ENCODE measurements around the gene IL21.
"Not testable (repeated sequence)": the region's sequence is repeated elsewhere in the genome, so short reads cannot be mapped to it uniquely, and the experiment has no call there.

Gene IL21

GRCh38 chr4:122584519-122584918, 36.3 kb downstream of the IL21 start:
- Histone ChIP-seq H3K27me3 (replicated peaks; ENCODE audit: control insufficient read depth, insufficient read depth, low read length, poor library complexity, severe bottlenecking) (no peaks in the 10 kb centered on the region), H3K4me3 (ENCODE audit: insufficient read depth, low read depth, low read length, poor library complexity, severe bottlenecking) (no peak overlapping the region)
- DNase-seq, result no peak

GRCh38 chr4:122583906-122584305, 37.0 kb downstream of the IL21 start:
- Histone ChIP-seq H3K4me1 (ENCODE audit: control insufficient read depth, insufficient read depth, low read length, poor library complexity, severe bottlenecking) (peaks cover 7% of the 10 kb centered on the region), H3K9me3 (ENCODE audit: control insufficient read depth, low read length) (no peaks in the 10 kb centered on the region), H3K27me3 (replicated peaks; ENCODE audit: control insufficient read depth, insufficient read depth, low read length, poor library complexity, severe bottlenecking) (no peaks in the 10 kb centered on the region), H3K27ac (ENCODE audit: insufficient read depth, low read length, poor library complexity, severe bottlenecking) (no peak overlapping the region), H3K36me3 (ENCODE audit: control insufficient read depth, insufficient read depth, low read length) (no peaks in the 10 kb centered on the region), H3K4me3 (ENCODE audit: insufficient read depth, low read depth, low read length, poor library complexity, severe bottlenecking) (no peak overlapping the region)
- no peak for DNase-seq

More at GRCh38 chr4:122584519-122584918, 36.3 kb downstream of the IL21 start:
- Histone ChIP-seq H3K36me3 (ENCODE audit: control insufficient read depth, insufficient read depth, low read length) (no peaks in the 10 kb centered on the region), H3K27ac (ENCODE audit: insufficient read depth, low read length, poor library complexity, severe bottlenecking) (no peak overlapping the region), H3K9me3 (ENCODE audit: control insufficient read depth, low read length) (no peaks in the 10 kb centered on the region), H3K4me1 (ENCODE audit: control insufficient read depth, insufficient read depth, low read length, poor library complexity, severe bottlenecking) (peaks cover under 1% of the 10 kb centered on the region)

GRCh38 chr4:122577808-122578781, 42.8 kb downstream of the IL21 start:
- Histone ChIP-seq H3K4me1 (ENCODE audit: control insufficient read depth, insufficient read depth, low read length, poor library complexity, severe bottlenecking) (peaks cover 20% of the 10 kb centered on the region), H3K9me3 (ENCODE audit: control insufficient read depth, low read length) (no peaks in the 10 kb centered on the region), H3K27ac (ENCODE audit: insufficient read depth, low read length, poor library complexity, severe bottlenecking) (peak overlapping the region; percentile 71), H3K4me3 (ENCODE audit: insufficient read depth, low read depth, low read length, poor library complexity, severe bottlenecking) (peak overlapping the region; percentile 7), H3K27me3 (replicated peaks; ENCODE audit: control insufficient read depth, insufficient read depth, low read length, poor library complexity, severe bottlenecking) (no peaks in the 10 kb centered on the region), H3K36me3 (ENCODE audit: control insufficient read depth, insufficient read depth, low read length) (no peaks in the 10 kb centered on the region)
- peak; percentile 48 to 74 (median 48) for DNase-seq

- DNase-seq, result no peak
- no peak overlapping the region for H3K27ac ChIP-seq (ENCODE audit: insufficient read depth, low read length, poor library complexity, severe bottlenecking)
Measured at GRCh38 chr4:122577189-122577553, 43.7 kb downstream of the IL21 start.

GRCh38 chr4:122576261-122577188, 44.3 kb downstream of the IL21 start:
- Histone ChIP-seq H3K4me1 (ENCODE audit: control insufficient read depth, insufficient read depth, low read length, poor library complexity, severe bottlenecking) (peaks cover 20% of the 10 kb centered on the region), H3K36me3 (ENCODE audit: control insufficient read depth, insufficient read depth, low read length) (no peaks in the 10 kb centered on the region), H3K4me3 (ENCODE audit: insufficient read depth, low read depth, low read length, poor library complexity, severe bottlenecking) (no peak overlapping the region), H3K27ac (ENCODE audit: insufficient read depth, low read length, poor library complexity, severe bottlenecking) (no peak overlapping the region), H3K9me3 (ENCODE audit: control insufficient read depth, low read length) (no peaks in the 10 kb centered on the region), H3K27me3 (replicated peaks; ENCODE audit: control insufficient read depth, insufficient read depth, low read length, poor library complexity, severe bottlenecking) (no peaks in the 10 kb centered on the region)
- peak in 1 of 3 donors; percentile 13 for DNase-seq

More at GRCh38 chr4:122577189-122577553, 43.7 kb downstream of the IL21 start:
- H3K9me3 ChIP-seq (ENCODE audit: control insufficient read depth, low read length), result no peaks in the 10 kb centered on the region
- no peaks in the 10 kb centered on the region for H3K36me3 ChIP-seq (ENCODE audit: control insufficient read depth, insufficient read depth, low read length)
- no peaks in the 10 kb centered on the region for H3K27me3 ChIP-seq (replicated peaks; ENCODE audit: control insufficient read depth, insufficient read depth, low read length, poor library complexity, severe bottlenecking)
- H3K4me3 ChIP-seq (ENCODE audit: insufficient read depth, low read depth, low read length, poor library complexity, severe bottlenecking), result no peak overlapping the region
- H3K4me1 ChIP-seq (ENCODE audit: control insufficient read depth, insufficient read depth, low read length, poor library complexity, severe bottlenecking), result peaks cover 20% of the 10 kb centered on the region

GRCh38 chr4:122574347-122574746, 46.5 kb downstream of the IL21 start:
- not testable (repeated sequence) for H3K27me3 ChIP-seq (replicated peaks; ENCODE audit: control insufficient read depth, insufficient read depth, low read length, poor library complexity, severe bottlenecking); H3K4me3 ChIP-seq (ENCODE audit: insufficient read depth, low read depth, low read length, poor library complexity, severe bottlenecking); DNase-seq; H3K36me3 ChIP-seq (ENCODE audit: control insufficient read depth, insufficient read depth, low read length); H3K9me3 ChIP-seq (ENCODE audit: control insufficient read depth, low read length); H3K27ac ChIP-seq (ENCODE audit: insufficient read depth, low read length, poor library complexity, severe bottlenecking)
- H3K4me1 ChIP-seq (ENCODE audit: control insufficient read depth, insufficient read depth, low read length, poor library complexity, severe bottlenecking), result peaks cover 18% of the 10 kb centered on the region

GRCh38 chr4:122562449-122562848, 58.4 kb downstream of the IL21 start:
- Histone ChIP-seq H3K27ac (ENCODE audit: insufficient read depth, low read length, poor library complexity, severe bottlenecking) (no peak overlapping the region), H3K4me1 (ENCODE audit: control insufficient read depth, insufficient read depth, low read length, poor library complexity, severe bottlenecking) (no peaks in the 10 kb centered on the region), H3K9me3 (ENCODE audit: control insufficient read depth, low read length) (no peaks in the 10 kb centered on the region), H3K36me3 (ENCODE audit: control insufficient read depth, insufficient read depth, low read length) (no peaks in the 10 kb centered on the region), H3K27me3 (replicated peaks; ENCODE audit: control insufficient read depth, insufficient read depth, low read length, poor library complexity, severe bottlenecking) (no peaks in the 10 kb centered on the region), H3K4me3 (ENCODE audit: insufficient read depth, low read depth, low read length, poor library complexity, severe bottlenecking) (no peak overlapping the region)
- DNase-seq, result no peak
